Testis (tissue), 3 donors: ENCODE measurements around the gene SUPT3H. TPM values are rescaled to one million over a fixed set of nuclear protein-coding genes. Genes with fewer than 3 reads are reported as not detected.

Source experiments
- DNase-seq: peaks from one replicate; pipeline ENCODE4 v3.0.0-alpha.2; 2019
- H3K27ac ChIP-seq, 2 donors: fragments of 200-600 bp; sonication (generic); one replicate each; pipeline ENCODE4 v1.5.1; 2019
- H3K27me3 ChIP-seq: fragments of 200-600 bp; sonication (generic); one replicate; pipeline ENCODE4 v1.5.1; 2019
- H3K36me3 ChIP-seq: fragments of 200-600 bp; sonication (generic); one replicate; pipeline ENCODE4 v1.5.1; 2017; ENCODE audit warnings: low read depth; ENCODE audit errors: missing control alignments
- H3K4me1 ChIP-seq: fragments of 200-600 bp; sonication (generic); one replicate; pipeline ENCODE4 v1.5.1; 2019
- H3K4me3 ChIP-seq, 2 donors: fragments of 200-600 bp; sonication (generic); one replicate each; pipeline ENCODE4 v1.5.1; 2017 to 2019
- H3K9me3 ChIP-seq: fragments of 200-600 bp; sonication (generic); one replicate; pipeline ENCODE4 v1.5.1; 2017
- POLR2A ChIP-seq: fragments of 450-650 bp; IDR thresholded peaks from one replicate; pipeline ENCODE4 v1.6.1; 2017; ENCODE audit warnings: antibody characterized with exemption, mild to moderate bottlenecking, moderate library complexity
- WGBS, 2 donors: methylation state at CpG; one replicate each; pipeline ENCODE4 v1.1.5; 2018; 5-methylcytosine and 5-hydroxymethylcytosine counted together
- intact Hi-C: fragments of 100-400 bp; cut with DNase I; formaldehyde crosslinking; loops from one replicate; pipeline ENCODE4 v1.15.1; 2023; ENCODE audit warnings: low total_unique reads
- polyA plus RNA-seq: library from polyadenylated mRNA; stranded (reverse); fragments of 350-450 nt; fragmentation: Illumina TruSeq; extraction: RNeasy Lipid Tissue Mini Kit (QIAGEN cat#74804); gene quantifications from one replicate; pipeline ENCODE4 v1.2.3, GENCODE V29; 2014; ENCODE audit warnings: low read depth, low replicate concordance; ENCODE audit not compliant: insufficient read depth
- total RNA-seq, 2 donors: library from RNA; depleted of rRNA; stranded (reverse); fragments of >200 nt; gene quantifications; one replicate each; pipeline ENCODE4 v1.2.3, GENCODE V29; 2016
- TF ChIP-seq, protein P1 (sequence below), 3 experiments: fragments of 450-650 bp in 2 of 3; fragments of 200-600 bp in 1 of 3; sonication (generic) in 1 of 3; IDR thresholded peaks; one replicate each; pipeline ENCODE4 v1.5.1; 2016 to 2019; ENCODE audit warnings: antibody characterized with exemption in 3 of 3, mild to moderate bottlenecking in 2 of 3, moderate library complexity in 1 of 3

The SUPT3H gene
- total and polyA plus RNA-seq, 3 donors from 2014 or later, result 29.4 to 35.9 (median 30.8) TPM

- Histone ChIP-seq H3K27me3 (no peaks in the 10 kb centered on the region), H3K36me3 (no peaks in the 10 kb centered on the region), H3K27ac (no peak overlapping the region), H3K9me3 (no peaks in the 10 kb centered on the region), H3K4me3 (no peak overlapping the region), H3K4me1 (no peaks in the 10 kb centered on the region)
- intact Hi-C loops, result no loop called here
- TF ChIP-seq, protein P1, sequence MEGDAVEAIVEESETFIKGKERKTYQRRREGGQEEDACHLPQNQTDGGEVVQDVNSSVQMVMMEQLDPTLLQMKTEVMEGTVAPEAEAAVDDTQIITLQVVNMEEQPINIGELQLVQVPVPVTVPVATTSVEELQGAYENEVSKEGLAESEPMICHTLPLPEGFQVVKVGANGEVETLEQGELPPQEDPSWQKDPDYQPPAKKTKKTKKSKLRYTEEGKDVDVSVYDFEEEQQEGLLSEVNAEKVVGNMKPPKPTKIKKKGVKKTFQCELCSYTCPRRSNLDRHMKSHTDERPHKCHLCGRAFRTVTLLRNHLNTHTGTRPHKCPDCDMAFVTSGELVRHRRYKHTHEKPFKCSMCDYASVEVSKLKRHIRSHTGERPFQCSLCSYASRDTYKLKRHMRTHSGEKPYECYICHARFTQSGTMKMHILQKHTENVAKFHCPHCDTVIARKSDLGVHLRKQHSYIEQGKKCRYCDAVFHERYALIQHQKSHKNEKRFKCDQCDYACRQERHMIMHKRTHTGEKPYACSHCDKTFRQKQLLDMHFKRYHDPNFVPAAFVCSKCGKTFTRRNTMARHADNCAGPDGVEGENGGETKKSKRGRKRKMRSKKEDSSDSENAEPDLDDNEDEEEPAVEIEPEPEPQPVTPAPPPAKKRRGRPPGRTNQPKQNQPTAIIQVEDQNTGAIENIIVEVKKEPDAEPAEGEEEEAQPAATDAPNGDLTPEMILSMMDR (IDR thresholded peaks at IDR 0.05), result no peak
- no peak for TF ChIP-seq POLR2A
- no peak for DNase-seq
These were observed 251.7 kb downstream of the SUPT3H start for GRCh38 chr6:45126033-45126432.

DNA sequence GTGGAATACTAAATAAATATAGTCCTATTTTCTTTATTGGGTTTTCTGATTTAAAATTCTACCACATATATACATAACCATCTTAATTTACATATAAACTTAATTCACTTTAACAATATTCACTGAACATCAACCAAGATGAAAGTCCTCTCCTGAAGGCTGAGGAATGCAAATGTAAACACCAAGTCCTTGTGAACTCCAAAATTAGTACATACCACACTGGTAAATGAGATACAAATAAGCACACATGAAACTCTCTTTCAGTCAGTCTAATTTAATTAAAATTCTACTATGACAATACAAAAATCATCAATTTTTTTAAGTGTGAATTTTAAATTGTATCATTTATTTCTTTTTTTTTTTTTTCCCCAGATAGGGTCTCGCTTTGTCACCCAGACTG, 254.7 kb downstream of the SUPT3H start:
- no peaks in the 10 kb centered on the region for H3K9me3 ChIP-seq
- intact Hi-C loops, result no loop called here
- H3K36me3 ChIP-seq, result no peaks in the 10 kb centered on the region
- no peak overlapping the region for H3K27ac ChIP-seq
- DNase-seq, result no peak
- H3K27me3 ChIP-seq, result no peaks in the 10 kb centered on the region
- H3K4me1 ChIP-seq, result no peaks in the 10 kb centered on the region
- 86 to 97% methylated on average over 1 of the region's 1 CpG for WGBS, 2 donors
- no peak for TF ChIP-seq POLR2A
- TF ChIP-seq, protein P1 (IDR thresholded peaks at IDR 0.05), result no peak
- no peak overlapping the region for H3K4me3 ChIP-seq

GRCh38 chr6:45118754-45119153, 259.0 kb downstream of the SUPT3H start:
- DNase-seq, result no peak
- WGBS, 2 donors, result 79 to 82% methylated on average over 1 of the region's 1 CpG
- intact Hi-C loops, result no loop called here
- no peaks in the 10 kb centered on the region for H3K9me3 ChIP-seq
- TF ChIP-seq POLR2A, result no peak
- TF ChIP-seq, protein P1 (IDR thresholded peaks at IDR 0.05), result no peak
- no peaks in the 10 kb centered on the region for H3K36me3 ChIP-seq
- no peaks in the 10 kb centered on the region for H3K4me1 ChIP-seq
- no peak overlapping the region for H3K27ac ChIP-seq
- no peak overlapping the region for H3K4me3 ChIP-seq
- no peaks in the 10 kb centered on the region for H3K27me3 ChIP-seq

GRCh38 chr6:45116714-45117410, 260.9 kb downstream of the SUPT3H start:
- no peak for TF ChIP-seq POLR2A
- TF ChIP-seq, protein P1 (IDR thresholded peaks at IDR 0.05), result no peak
- no peaks in the 10 kb centered on the region for H3K4me1 ChIP-seq
- H3K4me3 ChIP-seq, result no peak overlapping the region
- no peaks in the 10 kb centered on the region for H3K9me3 ChIP-seq
- intact Hi-C loops, result no loop called here
- DNase-seq, result no peak
- H3K27me3 ChIP-seq, result no peaks in the 10 kb centered on the region
- H3K36me3 ChIP-seq, result no peaks in the 10 kb centered on the region
- no peak overlapping the region for H3K27ac ChIP-seq

DNA sequence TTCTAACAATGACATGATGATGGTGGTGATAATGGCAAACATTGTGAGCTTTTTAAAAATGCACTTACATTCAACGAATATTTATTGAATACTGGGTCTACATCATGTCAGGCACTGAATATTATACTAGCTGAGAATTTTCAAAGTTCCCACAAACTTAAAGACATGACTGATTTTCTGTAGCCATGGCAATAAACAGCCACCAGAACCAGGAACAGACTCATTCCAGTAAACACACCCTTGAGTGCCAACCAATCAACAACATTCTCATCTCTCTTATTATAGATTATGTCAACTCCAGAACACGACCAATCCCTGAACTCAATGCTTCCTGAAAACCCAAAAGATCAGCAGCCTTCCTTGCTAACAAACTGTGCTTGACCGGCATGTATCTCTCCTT, 262.0 kb downstream of the SUPT3H start:
- no peak overlapping the region for H3K4me3 ChIP-seq
- H3K27ac ChIP-seq, result no peak overlapping the region
- H3K27me3 ChIP-seq, result no peaks in the 10 kb centered on the region
- intact Hi-C loops, result no loop called here
- TF ChIP-seq, protein P1 (IDR thresholded peaks at IDR 0.05), result no peak
- TF ChIP-seq POLR2A, result no peak
- H3K4me1 ChIP-seq, result no peaks in the 10 kb centered on the region
- no peaks in the 10 kb centered on the region for H3K36me3 ChIP-seq
- 58 to 67% methylated on average over 3 of the region's 3 CpGs for WGBS, 2 donors
- H3K9me3 ChIP-seq, result no peaks in the 10 kb centered on the region
- no peak for DNase-seq
